DMS53 (cell line): ENCODE data around the gene ELL.

Source experiments
- DNase-seq: peaks from one replicate; lab custom pipeline; 2025; lab: John Stamatoyannopoulos, UW

Gene ELL

DNA sequence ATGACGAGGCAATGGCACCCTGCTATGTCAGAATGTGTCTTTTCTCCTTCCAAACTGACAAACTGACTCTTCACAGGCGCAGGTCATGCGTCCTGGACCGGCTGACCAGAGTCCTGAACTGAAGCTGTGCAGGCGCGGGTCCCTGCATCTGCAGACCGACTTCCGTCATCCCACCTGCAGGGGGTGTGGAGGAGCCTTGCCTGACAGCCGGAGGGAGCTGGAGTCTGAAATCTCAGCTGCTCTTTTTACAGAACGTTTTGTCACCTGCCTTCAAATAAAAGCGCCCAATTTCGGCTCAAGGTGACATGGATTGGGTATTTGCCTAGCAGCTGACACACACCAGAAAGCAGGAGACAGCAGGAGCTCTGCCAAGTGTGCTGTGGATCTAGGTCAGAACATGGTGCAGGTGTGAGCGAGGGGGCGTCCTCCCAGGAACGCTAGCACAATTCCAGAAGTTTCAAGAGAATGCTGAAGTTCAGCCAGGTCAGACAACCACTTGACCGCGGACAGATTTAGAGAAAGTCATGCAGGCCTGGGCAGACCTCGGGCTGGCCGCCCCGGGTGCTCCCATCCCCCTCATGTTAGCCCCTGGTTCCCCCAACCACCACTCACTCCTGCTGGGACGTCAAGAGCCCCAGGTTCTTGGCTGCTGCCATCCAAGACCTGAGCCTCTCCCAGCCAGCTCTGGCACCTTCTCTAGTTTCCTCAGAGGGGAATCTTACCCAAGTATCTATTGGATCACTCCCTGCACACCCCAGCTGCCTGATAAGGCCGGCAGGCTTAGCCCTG, 32.8 kb downstream of the ELL start:
- peak; percentile 36 for DNase-seq

DNA sequence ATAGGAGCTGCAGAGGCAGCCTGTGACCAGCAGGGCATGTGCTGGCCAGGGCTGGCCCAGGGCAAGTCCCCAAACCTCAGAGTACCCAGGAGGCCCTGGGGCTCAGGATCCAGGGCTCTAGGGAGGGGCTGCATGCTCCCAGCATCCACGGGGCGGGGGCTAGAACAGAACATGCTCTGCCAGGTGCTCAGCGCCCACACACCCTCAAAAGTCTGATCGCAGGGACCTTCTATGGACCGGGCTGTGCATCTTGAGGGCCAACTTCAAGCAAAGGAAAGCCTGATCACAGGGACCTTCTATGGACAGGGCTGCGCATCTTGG, 33.5 kb downstream of the ELL start:
- peak; percentile 13 for DNase-seq

DNA sequence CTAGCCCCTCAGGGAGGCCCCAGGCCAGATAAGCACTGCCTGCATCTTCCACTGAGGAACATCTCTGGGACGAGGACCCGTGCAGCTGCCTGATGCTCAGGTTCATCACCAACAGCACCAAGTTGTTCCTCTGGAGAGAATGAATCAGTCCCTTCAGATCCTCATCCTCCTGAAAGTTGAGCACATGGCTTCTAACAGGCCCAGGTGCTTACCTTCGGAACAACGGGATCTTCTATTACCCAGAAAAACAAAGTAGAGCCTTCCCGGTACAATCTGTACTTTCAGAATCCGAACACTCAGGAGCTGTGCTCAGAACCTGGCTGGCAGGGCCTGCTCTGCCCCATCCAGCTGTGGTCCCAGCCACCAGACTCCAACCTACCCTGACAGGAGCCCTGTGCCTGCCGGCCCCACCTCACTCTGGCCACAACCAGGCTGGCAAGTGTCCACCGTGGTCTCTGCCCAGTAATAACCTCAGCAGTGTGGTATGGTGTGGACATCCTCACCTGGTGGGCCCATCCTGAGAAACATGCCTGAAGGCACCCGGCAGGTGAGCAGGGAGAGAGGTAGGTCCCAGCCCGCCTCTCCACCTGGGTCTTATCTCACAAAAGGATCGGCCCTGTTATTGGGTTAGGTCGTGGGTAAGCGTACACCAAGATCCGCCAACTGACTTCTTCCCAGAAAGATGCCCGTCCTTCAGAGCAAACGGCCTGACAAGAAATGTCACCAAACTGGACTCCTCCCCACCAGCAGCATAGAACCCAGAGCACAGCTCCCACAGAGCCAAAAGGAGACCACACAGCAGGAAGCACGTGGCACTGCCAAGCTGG, 34.1 kb downstream of the ELL start:
- no peak for DNase-seq

DNA sequence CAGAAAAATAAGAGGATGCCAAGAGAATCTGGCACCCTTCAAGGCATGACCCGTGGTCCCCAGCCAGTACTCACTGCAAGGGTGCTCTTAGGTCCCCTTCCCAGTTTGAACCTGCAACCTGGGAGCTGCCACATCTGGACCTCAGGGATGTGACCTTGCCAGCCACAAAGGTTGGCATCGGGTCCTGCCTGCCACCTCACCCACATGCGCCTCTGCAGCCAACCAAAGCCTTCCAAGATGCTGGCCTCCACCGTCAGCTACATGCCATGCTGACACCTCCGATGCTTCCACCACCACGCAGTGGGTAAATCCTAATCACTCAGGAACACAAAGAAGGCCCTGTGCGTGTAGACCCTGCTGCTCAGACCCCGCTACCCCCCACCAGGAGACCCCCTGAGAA, 35.1 kb downstream of the ELL start:
- no peak for DNase-seq

DNA sequence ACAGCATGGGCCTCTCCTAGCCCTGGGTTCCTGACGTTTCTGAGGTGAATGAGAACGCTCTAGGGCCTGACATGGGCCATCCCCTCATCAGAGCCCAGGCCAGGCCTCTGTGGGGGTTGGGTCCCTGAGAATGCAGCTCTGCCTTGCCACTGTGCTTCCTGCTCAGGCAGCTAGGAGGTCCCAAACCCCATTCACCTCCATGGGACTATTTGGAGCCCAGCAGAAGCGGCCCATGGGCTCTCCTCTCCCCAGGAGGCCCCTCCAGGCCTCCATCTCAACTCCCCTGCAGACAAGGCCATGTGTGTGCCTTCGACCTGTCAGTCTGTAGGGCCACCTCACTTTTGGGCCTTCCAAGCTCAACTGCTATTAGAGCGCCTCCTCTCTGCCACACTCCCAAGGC, 36.9 kb downstream of the ELL start:
- DNase-seq, result no peak

DNA sequence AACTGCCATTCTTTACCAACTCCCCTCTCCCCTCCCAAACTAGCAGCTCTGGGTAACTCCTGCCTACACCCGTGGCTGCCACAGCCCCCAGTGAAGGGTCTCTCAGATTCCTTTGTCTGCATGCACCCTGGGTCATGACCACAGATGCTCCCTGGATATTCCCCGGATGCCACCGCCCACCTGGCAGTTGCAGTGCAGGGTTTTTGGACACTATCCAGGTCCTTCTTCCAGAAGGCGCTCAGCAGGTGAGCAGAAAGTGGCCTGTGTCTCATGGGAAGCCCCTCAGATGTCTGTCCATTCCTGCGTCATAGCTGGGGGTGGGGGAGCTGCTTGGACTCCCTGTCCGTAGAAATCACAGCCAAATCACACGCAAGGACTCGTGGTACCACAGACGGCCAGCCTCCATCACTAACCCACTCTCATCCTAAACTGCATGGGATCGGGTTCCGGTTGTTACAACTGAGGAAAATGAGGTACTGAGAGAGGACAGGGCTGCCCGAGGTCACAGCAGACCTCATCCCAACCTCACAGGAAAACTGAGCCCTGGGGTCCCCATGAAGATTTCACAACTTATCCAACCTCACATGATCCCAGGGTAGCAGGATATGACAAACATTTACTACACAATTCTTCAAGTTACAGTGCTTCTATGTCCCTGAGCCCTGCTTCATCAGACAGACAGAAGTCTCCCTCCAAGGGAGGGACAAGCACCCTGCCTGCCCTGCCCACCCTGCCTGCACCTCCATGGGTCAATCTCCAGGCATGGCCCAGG, 38.6 kb downstream of the ELL start:
- no peak for DNase-seq

DNA sequence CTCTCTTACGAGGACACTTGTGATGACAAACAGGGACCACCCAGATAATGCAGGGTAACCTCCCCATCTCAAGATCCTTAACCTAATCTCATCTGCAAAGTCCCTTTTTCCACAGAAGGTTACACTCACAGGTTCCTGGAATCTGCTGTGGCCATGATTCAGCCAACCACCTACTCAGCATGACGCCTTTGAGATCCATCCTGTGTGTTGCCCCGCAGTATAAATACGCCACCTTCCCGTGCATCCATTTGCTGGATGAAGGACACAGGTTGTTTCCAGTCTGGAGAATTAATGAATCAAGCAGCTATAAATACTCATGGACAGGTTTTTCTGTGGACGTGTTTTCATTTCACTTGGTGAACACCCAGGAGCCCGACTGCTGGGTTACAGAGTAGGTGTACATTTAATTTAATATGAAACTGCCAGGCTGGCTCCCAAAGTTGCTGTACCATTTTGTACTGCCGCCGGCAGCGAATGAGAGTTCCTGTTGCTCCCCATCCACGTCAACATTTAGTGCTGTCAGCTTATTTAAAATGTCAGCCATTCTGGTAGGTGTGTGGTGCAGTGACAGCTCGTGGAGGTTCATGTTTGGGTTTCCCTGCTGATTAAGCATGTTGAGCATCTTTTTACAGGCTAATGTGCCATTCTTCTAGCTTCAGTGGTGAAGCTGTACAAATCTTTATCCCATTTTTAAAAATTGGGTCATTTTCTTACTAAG, 40.2 kb downstream of the ELL start:
- DNase-seq, result no peak

DNA sequence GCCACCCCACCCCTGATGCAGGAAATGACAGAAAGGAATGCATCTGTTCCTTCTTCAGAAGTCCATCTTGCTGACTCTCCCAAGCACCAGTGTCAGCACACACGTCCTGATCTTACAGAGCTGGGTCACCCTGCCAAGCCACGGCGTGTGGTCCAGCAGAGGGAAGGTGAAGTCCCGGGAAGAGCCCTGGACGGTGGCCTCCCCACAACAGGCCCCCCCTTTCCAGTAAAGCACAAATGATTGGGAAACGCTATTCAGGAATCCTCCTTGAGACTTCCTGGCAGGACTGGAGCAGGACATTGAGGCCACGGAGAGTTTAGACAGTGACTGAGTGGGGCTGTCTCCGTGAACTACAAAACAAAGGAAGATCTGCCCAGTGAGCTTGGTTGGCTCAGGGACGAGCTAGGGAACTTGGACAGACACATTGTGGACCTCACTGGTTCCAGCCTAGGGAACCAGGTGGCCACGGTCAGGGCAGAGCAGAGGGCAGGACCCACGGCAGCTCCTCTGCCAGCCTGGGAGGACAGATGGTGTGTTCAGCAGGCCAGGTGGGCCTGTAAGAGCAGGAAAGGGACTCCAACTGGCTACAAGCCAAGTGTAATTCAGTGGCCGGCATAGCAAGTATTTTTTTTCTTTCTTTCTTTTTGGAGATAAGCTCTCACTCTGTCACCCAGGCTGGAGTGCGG, 41.7 kb downstream of the ELL start:
- DNase-seq, result no peak

DNA sequence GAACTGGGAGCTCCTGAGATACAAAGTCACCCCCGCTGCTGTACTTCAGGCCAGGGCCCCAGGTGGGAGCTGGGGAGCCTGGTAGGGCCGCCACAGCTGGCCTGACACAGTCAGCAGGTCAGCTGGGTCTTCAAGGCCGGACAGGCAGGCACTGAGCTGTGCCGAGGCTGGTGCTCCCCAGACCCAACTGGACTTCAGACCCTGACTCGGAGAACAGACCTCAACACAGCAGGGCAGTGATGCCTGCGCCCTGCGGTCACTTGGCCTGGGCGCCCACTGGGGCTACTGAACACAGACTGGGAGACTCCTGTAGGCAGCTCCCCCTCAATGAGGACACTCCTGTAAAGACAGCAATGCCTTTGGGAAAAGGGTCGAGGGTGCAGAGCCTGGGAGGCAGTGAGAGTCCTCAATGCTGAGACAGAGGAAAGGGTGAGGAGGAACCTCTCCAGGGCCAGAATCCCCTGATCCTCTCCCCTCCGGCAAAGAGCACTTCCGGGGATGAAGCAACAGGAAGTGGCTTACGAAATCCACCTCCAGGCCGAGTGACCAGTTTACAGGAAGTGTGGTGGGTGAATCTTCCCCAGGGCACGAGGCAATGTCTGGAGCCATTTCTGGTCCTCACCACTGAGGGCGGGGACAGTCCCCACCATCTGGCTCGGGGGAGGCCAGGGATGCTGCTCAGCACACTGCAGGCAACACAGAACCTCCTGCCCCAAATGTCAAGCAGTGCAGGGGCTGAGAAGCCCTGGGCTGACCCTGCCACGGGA, 43.1 kb downstream of the ELL start:
- DNase-seq, result peak; percentile 56

DNA sequence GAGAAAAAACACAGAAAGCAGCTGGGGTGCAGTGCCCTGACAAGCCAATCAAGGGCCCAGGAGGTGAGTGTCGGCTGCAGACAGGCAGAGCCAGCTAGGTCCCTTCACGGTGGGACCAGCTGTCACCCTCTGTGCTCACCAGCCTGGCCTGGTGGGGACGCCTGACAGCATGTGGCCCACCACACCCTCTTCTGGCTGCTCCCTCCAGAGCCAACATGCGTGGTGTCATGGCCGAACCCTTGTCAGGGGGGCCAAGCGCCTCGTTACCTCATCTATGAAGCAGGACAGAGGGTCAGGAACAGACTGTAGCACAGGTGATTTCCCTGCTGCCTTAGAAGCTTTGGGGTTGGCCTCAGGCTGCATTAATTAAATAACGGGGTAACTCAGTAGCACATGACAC, 43.9 kb downstream of the ELL start:
- no peak for DNase-seq

DNA sequence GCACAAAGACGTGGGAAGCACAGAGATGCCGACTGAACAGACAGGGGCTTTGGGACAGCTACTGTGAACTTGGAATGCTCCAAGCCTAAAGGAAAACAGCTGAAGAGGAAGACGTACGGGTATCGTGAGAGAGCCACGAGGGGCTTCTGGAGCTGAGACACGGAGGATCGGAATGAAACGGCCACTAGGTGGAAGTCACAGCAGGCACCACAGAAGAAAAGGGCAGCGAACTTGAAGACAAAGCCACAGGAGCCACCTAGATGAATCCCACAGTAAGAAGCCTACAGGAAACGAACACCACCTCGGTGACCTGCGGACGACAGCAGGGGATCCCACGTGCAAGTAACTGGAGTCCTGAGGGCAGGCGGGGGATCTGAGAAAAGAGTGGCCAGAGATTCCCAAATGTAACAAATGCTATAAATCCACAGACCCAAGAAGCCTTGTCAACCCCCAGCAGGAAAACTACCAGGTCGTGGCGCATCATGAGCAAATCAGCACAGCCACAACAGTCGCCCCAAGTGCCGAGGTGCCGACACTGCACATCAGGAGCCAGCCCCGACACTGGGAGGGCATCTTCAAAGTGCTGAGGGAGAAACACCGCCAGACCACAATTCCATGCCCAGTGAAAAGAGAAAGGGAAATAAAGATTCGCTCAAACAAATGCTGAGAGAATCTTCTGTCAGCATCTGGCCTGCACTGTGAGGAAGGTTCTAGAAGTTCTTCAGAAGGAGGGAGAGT, 44.7 kb downstream of the ELL start:
- DNase-seq, result no peak

DNA sequence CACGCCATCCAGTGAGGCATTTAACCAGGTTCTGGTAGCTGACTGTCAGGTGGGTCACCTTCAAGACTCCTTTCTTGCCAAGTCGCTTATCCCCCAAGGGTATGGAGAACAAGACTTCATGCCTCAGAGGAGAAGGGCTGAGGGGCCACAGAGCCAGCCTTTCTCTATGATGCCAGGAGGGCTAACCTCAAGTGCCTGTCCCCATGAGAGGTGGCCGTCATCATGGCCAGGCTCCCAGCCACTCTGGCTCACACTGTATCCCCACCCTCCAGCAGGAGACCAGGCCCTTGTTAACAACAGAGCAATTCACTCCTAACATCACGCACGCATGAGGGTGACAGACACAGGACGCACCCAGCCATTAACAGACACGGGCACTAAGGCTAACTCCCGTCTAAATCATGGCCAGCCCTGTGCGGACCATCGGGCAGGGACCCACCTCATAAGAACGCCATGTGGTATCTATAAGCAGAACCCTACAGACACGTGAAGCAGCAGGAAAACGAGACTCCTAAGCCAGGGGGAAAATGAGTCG, 45.3 kb downstream of the ELL start:
- DNase-seq, result no peak

DNA sequence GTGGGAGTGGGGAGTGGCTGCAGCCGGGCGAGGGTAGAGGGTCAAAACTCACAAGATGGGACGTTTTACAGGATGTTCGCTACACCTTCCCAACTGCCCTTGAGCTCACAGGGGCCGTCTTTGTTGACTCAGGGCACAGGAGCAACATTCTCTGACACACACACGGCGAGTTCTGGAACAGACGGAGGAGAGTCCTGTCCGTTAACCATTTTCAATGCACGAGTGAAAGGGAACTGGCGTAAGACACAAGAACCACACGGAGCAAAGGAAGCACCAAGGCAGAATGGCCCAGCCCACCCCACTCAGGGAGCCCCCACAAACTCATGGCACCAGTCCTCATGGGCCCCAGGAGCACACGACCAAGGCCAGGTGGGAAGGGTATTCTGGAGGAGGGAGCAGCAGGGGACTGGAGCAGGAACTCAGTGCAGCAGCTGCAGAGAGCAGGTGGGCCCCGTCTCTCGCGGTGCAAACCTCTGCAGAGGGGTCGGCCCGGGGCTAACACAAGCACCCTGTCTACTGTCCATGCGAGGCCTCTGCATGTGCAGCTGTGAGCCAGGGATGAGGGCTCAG, 46.0 kb downstream of the ELL start:
- DNase-seq, result no peak

DNA sequence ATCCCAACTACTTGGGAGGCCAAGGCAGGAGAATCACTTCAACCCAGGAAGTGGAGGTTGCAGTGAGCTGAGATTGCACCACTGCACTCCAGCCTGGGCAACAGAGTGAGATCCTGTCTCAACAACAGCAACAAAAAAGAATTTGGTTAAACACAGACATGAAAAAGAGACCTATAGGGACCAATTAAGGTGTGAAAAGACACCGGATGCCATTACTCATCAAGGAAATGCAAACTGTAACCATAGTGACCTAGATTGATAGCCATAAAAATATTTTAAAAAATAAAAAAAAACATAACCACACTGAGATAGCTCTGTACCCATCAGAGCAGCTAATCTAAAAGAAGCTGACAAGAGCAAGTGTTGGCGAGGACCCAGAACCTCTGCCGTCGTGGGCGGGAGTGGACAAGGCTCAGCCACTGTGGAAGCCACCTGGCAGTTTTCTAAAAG, 46.8 kb downstream of the ELL start:
- DNase-seq, result no peak

DNA sequence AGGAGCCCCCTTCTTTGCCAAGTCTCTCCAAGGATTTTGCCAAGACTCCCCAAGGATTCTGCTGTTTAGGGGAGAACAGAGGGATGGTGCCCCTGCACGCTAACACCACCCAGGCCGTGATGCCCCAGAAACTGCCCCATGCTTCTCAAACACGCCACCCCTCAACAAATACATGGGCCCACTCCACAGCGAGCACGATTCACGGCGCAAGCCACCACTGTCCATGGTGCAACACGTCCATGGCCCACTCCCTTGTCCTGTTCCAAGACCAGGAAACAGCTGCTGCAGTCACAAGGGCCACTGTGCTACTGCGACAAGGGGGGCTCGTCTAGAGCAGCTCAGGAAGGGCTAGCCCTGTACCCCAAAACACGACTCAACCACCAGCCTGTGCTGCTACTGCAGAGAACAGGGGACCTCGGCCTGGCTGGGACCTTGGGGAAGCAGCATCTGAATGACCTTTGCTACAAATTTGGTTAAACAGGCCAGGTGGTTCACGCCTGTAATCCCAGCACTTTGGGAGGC, 47.4 kb downstream of the ELL start:
- DNase-seq, result no peak

DNA sequence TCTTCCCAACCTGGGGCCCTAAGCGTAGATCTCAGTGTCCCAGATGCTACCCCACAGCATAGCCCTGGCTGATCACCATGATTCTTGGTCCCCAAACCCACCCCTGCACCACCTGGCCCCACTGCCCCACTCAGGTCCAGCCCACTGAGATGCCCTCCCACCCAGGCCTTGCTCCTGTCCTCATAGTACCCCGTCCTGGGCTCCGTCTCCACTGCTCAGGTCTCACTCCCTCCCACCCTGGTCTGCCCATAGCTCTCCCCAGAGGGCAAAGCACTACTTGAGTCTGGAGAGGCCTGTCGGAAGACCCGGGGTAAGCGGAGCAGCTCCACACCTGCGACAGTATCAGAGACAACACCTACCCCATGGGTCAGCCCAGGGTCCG, 48.2 kb downstream of the ELL start:
- no peak for DNase-seq

DNA sequence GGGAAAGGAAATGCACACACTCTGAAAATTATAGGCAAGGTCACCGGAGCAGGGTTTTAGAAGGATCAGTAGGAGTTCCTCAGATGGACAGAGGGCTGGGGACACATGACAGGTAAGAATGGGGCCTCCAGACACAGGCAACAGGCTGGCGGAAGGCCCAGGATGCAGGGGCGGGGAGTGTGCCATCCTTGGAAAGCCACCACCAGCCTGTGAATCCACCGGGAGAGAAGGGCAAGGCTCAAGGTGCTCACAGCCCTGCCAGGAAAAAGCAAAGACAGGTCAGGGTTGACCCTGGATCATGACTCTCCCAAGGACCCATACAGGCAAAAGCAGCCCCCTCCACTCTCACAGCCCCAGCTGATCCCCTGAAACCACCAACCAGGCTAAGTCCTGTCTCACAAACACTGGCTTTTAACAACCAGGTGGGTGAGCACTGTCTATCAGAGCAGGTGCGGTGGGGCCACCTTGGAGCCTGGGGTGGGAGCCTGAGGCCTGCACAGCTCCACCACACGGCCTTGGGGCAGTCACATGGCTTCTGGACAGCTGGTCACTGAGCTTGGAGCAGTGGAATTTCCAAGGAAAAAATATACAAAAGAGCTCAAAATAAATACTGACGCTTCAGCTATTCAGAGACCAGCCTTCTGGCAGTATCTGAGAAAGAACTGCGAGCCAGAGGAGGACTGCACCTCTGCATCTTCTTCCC, 48.7 kb downstream of the ELL start:
- no peak for DNase-seq

DNA sequence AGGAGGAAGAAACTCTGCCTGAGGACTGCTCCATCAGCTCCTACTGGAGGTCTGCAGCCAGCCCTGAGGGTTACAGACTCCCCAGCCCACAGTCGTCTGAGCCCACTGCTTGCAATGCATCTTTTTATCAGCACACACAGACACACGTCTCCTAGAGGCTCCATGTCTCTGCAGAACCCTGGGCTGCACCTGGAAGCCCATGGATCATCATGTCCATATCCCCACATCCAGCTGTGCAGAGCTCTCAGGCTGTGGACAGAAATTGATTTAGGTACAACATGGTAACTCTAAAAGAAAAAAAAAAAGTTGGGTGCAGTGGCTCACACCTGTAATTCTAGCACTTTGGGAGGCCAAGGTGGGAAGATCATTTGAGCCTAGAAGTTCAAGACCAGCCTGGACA, 51.1 kb downstream of the ELL start:
- no peak for DNase-seq
